AG09309 (cell line): ENCODE results near the gene CYB5R3.

Experiments used
- DNase-seq: peaks from one replicate; pipeline ENCODE4 v3.0.0-alpha.2; 2010; ENCODE audit warnings: low read depth
- H3K4me3 ChIP-seq: 2 replicates; pipeline ENCODE4 v1.5.1; 2011; ENCODE audit warnings: mild to moderate bottlenecking, low read depth, low read length, moderate library complexity; ENCODE audit not compliant: control insufficient read depth
- CTCF ChIP-seq: IDR thresholded peaks from 2 replicates; pipeline ENCODE4 v1.5.1; 2011; ENCODE audit warnings: mild to moderate bottlenecking, low read depth, low read length, inconsistent platforms; ENCODE audit not compliant: insufficient read depth, control insufficient read depth; ENCODE audit errors: missing control alignments

Gene CYB5R3

GRCh38 chr22:42664976-42665831, 16.0 kb upstream of the CYB5R3 start:
- DNase-seq: no peak

GRCh38 chr22:42661985-42662831, 13.0 kb upstream of the CYB5R3 start:
- TF ChIP-seq CTCF: peak; percentile 82
- no peak for DNase-seq
- H3K4me3 ChIP-seq: peak overlapping the region; percentile 75

More at GRCh38 chr22:42664976-42665831, 16.0 kb upstream of the CYB5R3 start:
- no peak overlapping the region for H3K4me3 ChIP-seq
- TF ChIP-seq CTCF: no peak

GRCh38 chr22:42656578-42656977, 7.4 kb upstream of the CYB5R3 start:
- TF ChIP-seq CTCF: no peak
- H3K4me3 ChIP-seq: no peak overlapping the region
- no peak for DNase-seq

GRCh38 chr22:42655693-42656092, 6.5 kb upstream of the CYB5R3 start:
- no peak overlapping the region for H3K4me3 ChIP-seq
- DNase-seq: no peak
- no peak for TF ChIP-seq CTCF

- no peak for TF ChIP-seq CTCF
- H3K4me3 ChIP-seq: no peak overlapping the region
- DNase-seq: no peak
These were observed 5.4 kb upstream of the CYB5R3 start for GRCh38 chr22:42654436-42655073.

- no peak overlapping the region for H3K4me3 ChIP-seq
- no peak for TF ChIP-seq CTCF
- DNase-seq: no peak
These were observed 4.8 kb upstream of the CYB5R3 start for GRCh38 chr22:42653999-42654398.
